NB4 (cell line): ENCODE measurements around the gene PSMB2.
A peak's percentile ranks its signal among the peaks of the same experiment; 100 is the strongest.

Source experiments
- DNase-seq: peaks from one replicate; pipeline ENCODE4 v3.0.0; 2010; ENCODE audit warnings: low read depth
- H3K4me3 ChIP-seq: one replicate; pipeline ENCODE4 v1.5.1; 2011; ENCODE audit warnings: mild to moderate bottlenecking, low read depth, low read length, moderate library complexity
- MYC ChIP-seq: IDR thresholded peaks from 2 replicates; pipeline ENCODE4 v1.6.1; 2011; ENCODE audit warnings: low read depth, low read length
- POLR2A ChIP-seq: IDR thresholded peaks from 2 replicates; pipeline ENCODE4 v1.6.1; 2011; ENCODE audit warnings: mild to moderate bottlenecking; ENCODE audit not compliant: insufficient read length; ENCODE audit errors: extremely low read depth
- TF ChIP-seq, protein P1 (sequence below): IDR thresholded peaks from 2 replicates; pipeline ENCODE4 v1.6.1; 2011; ENCODE audit warnings: low read depth, low read length
- TF ChIP-seq, protein P2 (sequence below): IDR thresholded peaks from one replicate; pipeline ENCODE4 v1.5.1; 2012; ENCODE audit warnings: low read depth, low read length

The PSMB2 gene

DNA sequence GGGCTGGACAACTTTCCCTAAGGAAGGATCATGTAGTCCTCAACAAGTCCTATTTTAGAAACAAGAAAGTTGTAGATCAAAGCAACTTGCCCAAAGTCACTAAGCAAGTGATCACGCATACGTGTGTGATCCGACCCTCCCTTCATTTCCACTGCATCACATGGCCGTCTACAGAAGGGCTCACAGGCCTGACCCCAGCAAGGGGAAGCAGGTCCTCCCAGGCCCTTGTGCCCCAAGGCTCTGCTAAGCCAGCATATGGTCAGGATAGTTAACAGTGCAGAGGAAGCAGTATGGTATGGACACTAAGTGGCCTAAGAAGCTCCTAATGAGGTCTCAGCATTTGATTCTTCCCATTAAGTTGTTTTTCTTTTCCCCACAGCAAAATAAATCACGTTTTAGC lies 43.5 kb downstream of the PSMB2 start:
- DNase-seq: no peak
- TF ChIP-seq, protein P1, sequence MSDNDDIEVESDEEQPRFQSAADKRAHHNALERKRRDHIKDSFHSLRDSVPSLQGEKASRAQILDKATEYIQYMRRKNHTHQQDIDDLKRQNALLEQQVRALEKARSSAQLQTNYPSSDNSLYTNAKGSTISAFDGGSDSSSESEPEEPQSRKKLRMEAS: no peak
- TF ChIP-seq POLR2A (no peak), MYC (no peak)
- TF ChIP-seq, protein P2, sequence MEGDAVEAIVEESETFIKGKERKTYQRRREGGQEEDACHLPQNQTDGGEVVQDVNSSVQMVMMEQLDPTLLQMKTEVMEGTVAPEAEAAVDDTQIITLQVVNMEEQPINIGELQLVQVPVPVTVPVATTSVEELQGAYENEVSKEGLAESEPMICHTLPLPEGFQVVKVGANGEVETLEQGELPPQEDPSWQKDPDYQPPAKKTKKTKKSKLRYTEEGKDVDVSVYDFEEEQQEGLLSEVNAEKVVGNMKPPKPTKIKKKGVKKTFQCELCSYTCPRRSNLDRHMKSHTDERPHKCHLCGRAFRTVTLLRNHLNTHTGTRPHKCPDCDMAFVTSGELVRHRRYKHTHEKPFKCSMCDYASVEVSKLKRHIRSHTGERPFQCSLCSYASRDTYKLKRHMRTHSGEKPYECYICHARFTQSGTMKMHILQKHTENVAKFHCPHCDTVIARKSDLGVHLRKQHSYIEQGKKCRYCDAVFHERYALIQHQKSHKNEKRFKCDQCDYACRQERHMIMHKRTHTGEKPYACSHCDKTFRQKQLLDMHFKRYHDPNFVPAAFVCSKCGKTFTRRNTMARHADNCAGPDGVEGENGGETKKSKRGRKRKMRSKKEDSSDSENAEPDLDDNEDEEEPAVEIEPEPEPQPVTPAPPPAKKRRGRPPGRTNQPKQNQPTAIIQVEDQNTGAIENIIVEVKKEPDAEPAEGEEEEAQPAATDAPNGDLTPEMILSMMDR: no peak
- H3K4me3 ChIP-seq: no peak overlapping the region

DNA sequence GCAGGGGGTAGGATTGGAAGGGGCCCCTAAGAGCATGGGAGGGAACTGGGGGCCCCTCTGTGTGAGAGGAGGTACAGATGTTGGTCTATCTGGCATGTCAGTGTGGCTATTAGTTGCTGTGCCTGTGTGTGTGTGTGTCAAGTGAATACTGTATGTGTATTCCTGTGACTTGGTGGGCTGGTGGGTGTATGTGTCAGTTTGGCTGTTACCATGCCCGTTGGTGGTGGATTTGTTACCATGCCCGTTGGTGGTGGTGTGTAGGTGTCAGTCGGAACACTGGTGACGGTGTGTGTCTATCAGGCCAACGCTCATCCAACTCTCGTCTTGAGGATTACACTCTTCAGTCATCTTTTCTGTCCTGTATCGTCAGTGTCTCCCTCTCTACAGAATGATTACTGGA lies 45.6 kb downstream of the PSMB2 start:
- no peak for TF ChIP-seq MYC
- TF ChIP-seq, protein P2: no peak
- TF ChIP-seq POLR2A: no peak
- TF ChIP-seq, protein P1: no peak
- DNase-seq: no peak
- H3K4me3 ChIP-seq: no peak overlapping the region

DNA sequence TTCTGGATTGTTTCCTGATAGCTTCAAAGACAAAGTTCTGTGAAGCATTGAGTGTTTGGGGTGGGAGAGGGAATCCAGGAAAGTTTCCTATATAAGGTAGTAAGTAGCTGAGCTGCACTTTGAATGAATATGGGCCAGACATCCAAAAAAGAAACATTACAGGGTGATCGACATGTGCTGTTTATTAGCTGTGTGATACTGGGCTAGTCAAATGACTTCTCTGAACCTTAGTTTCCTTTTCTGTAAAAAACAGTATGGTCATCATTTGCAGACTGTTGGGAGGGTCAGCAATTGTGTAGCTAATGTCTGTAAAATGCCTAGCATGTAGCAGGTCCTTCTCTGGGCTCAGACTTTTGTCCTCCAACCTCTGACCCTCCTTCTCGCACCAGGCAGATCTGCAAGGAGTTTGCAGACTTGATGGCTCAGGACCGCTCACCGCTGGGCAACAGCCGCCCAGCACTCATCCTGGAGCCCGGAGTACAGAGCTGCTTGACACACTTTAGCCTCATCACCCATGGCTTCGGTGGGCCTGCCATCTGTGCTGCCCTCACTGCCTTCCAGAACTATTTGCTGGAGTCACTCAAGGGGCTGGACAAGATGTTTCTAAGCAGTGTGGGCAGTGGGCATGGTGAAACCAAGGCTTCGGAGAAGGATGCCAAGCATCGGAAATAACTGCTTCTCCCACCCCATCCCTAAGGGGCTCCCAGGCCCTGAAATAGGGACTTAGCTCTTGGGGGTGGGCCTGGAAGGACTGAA lies 47.1 kb downstream of the PSMB2 start:
- TF ChIP-seq POLR2A: no peak
- TF ChIP-seq, protein P2: no peak
- TF ChIP-seq, protein P1: no peak
- no peak for TF ChIP-seq MYC
- no peak for DNase-seq
- H3K4me3 ChIP-seq: no peak overlapping the region

DNA sequence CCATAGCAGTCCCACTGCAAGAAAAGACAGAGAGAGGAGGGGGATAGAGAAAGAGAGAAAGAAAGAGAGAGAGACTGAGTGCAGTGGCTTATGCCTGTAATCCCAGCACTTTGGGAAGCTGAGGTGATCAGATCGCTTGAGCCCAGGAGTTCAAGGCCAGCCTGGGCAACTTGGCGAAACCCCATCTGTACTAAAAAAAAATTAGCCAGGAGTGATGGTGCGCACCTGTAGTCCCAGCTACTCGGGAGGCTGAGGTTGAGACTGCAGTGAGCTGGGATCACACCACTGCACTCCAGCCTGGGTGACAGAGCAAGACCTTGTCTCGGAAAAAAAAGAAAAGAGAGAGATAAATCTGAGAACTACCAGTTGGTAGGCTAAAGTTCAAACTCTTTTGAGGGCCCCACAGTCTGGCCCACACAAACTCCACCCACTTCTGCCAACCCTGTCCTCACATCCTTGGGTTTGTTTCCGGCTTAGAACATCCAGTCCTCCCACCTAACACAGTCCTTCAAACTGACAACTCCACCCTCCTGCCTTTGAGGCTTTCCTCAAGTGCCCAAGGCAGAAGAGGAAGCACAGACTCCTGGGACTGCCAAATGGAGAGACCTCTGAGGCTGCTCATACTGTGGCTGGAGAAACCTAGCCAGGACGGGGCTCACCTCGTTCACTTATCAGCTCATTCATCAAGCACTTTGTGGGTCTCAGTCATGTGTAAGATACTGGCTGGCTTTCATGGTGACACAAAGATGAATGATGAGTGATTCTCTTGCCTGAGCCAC lies 48.1 kb downstream of the PSMB2 start:
- no peak overlapping the region for H3K4me3 ChIP-seq
- no peak for TF ChIP-seq MYC
- TF ChIP-seq, protein P2: no peak
- no peak for TF ChIP-seq POLR2A
- TF ChIP-seq, protein P1: no peak
- DNase-seq: peak; percentile 80

DNA sequence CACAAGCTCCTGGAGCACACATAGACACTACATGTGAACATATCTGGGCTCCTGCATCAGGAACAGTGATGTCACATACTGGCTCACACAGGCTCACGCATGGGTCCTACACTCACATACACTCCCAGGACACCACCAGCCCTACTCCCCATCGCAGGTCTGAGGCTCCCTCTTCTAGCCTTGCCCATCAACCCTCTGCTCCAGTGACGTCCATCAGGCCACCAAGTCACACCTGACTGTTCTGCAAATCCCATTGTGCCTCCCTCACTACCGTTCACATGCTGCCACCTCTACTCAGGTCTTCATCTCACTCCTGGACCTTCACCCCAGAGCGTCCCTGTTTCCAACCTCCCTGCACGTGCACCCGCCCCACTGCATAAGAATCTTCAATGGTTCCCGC lies 50.1 kb downstream of the PSMB2 start:
- no peak overlapping the region for H3K4me3 ChIP-seq
- no peak for DNase-seq
- TF ChIP-seq POLR2A: no peak
- TF ChIP-seq MYC: no peak
- TF ChIP-seq, protein P1: no peak
- TF ChIP-seq, protein P2: no peak
